Endothelial cell of umbilical vein (primary cell): ENCODE data around the gene JAKMIP1.

ENCODE experiments used
- CTCF ChIP-seq, 2 donors: IDR thresholded peaks; 1 replicate in 1 of 2; 2 replicates in 1 of 2; pipeline ENCODE4 v1.5.1; 2011; ENCODE audit warnings: low read length in 2 of 2, mild to moderate bottlenecking in 2 of 2, moderate library complexity in 2 of 2, control low read depth in 1 of 2, inconsistent platforms in 1 of 2, low read depth in 1 of 2; ENCODE audit not compliant: insufficient read depth in 1 of 2; ENCODE audit errors: extremely low read depth in 1 of 2
- MAX ChIP-seq: IDR thresholded peaks from 2 replicates; pipeline ENCODE4 v1.6.1; 2011; ENCODE audit not compliant: insufficient read depth, insufficient read length
- MYC ChIP-seq: IDR thresholded peaks from one replicate; pipeline ENCODE4 v1.6.1; 2011; ENCODE audit warnings: mild to moderate bottlenecking, low read depth, low read length
- POLR2A ChIP-seq: IDR thresholded peaks from 2 replicates; pipeline ENCODE4 v1.6.1; 2012; ENCODE audit warnings: low read depth, mild to moderate bottlenecking, control low read depth, low read length
- POLR2AphosphoS5 ChIP-seq: IDR thresholded peaks from 2 replicates; pipeline ENCODE4 v1.6.1; 2012; ENCODE audit warnings: low read depth, mild to moderate bottlenecking, control low read depth, low read length, moderate library complexity; ENCODE audit not compliant: insufficient read depth

- TF ChIP-seq MAX (no peak), CTCF (IDR thresholded peaks at IDR 0.05; ENCODE audit: extremely low read depth in 1 of 2, insufficient read depth in 1 of 2, low read depth in 1 of 2, low read length in 2 of 2) (no peak), MYC (no peak), POLR2A (no peak), POLR2AphosphoS5 (no peak)
Observed at GRCh38 chr4:6005175-6005574, 195.2 kb downstream of the JAKMIP1 start.
